ENCODE results near the gene ACKR3. TPM values are rescaled to one million over a fixed set of nuclear protein-coding genes. Genes with fewer than 3 reads are reported as not detected.

Gene ACKR3
- polyA plus RNA-seq, 1 experiment: 6.6 TPM

- peak; percentile 70 for DNase-seq (ENCODE audit: low read depth)
- Histone ChIP-seq H3K4me3 (ENCODE audit: low read depth, low read length) (no peak overlapping the region), H3K36me3 (ENCODE audit: control insufficient read depth, insufficient read depth, low read length) (no peaks in the 10 kb centered on the region), H3K27me3 (ENCODE audit: control insufficient read depth, insufficient read depth, low read length) (peaks cover 2% of the 10 kb centered on the region)
- ChIA-PET CTCF (interaction anchor here (1.0 to 1.2 kb wide), 3 partner anchors 14 to 133 kb away, joined by 3 to 4 read pairs (median 3); no protein-coding TSS in a partner anchor), POLR2A (interaction anchor here (0.6 to 0.7 kb wide), 2 partner anchors 31 to 41 kb away, joined by 4 read pairs; no protein-coding TSS in a partner anchor)
- TF ChIP-seq CTCF (IDR thresholded peaks at IDR 0.05; ENCODE audit: insufficient read depth, low read depth, low read length): no peak
These were observed 41.6 kb downstream of the ACKR3 start for GRCh38 chr2:236610991-236611821.

- ChIA-PET CTCF (interaction anchor here (1.2 to 1.3 kb wide), 2 partner anchors 25 to 31 kb away, joined by 3 to 4 read pairs; no protein-coding TSS in a partner anchor), POLR2A (no interaction called here)
- no peaks in the 10 kb centered on the region for H3K36me3 ChIP-seq (ENCODE audit: control insufficient read depth, insufficient read depth, low read length)
- H3K4me3 ChIP-seq (ENCODE audit: low read depth, low read length): no peak overlapping the region
- no peaks in the 10 kb centered on the region; the same call in none of the 2 replicates for H3K27me3 ChIP-seq (ENCODE audit: control insufficient read depth, insufficient read depth, low read length)
- TF ChIP-seq CTCF (IDR thresholded peaks at IDR 0.05; ENCODE audit: insufficient read depth, low read depth, low read length): no peak
- no peak for DNase-seq (ENCODE audit: low read depth)
These were observed 43.1 kb downstream of the ACKR3 start for GRCh38 chr2:236612737-236613136.

GRCh38 chr2:236613612-236614011 lies 44.0 kb downstream of the ACKR3 start:
- no peak for TF ChIP-seq CTCF (IDR thresholded peaks at IDR 0.05; ENCODE audit: insufficient read depth, low read depth, low read length)
- no peak for DNase-seq (ENCODE audit: low read depth)
- Histone ChIP-seq H3K4me3 (ENCODE audit: low read depth, low read length) (no peak overlapping the region), H3K36me3 (ENCODE audit: control insufficient read depth, insufficient read depth, low read length) (no peaks in the 10 kb centered on the region), H3K27me3 (ENCODE audit: control insufficient read depth, insufficient read depth, low read length) (no peaks in the 10 kb centered on the region; the same call in none of the 2 replicates)
- CTCF ChIA-PET: interaction anchor here (1.2 kb wide), 1 partner anchor 32 kb away, joined by 3 read pairs; no protein-coding TSS in a partner anchor
- POLR2A ChIA-PET: no interaction called here

- no peak overlapping the region for H3K4me3 ChIP-seq (ENCODE audit: low read depth, low read length)
- ChIA-PET CTCF (no interaction called here), POLR2A (no interaction called here)
- DNase-seq (ENCODE audit: low read depth): no peak
- no peak for TF ChIP-seq CTCF (IDR thresholded peaks at IDR 0.05; ENCODE audit: insufficient read depth, low read depth, low read length)
- H3K27me3 ChIP-seq (ENCODE audit: control insufficient read depth, insufficient read depth, low read length): no peaks in the 10 kb centered on the region; the same call in none of the 2 replicates
- H3K36me3 ChIP-seq (ENCODE audit: control insufficient read depth, insufficient read depth, low read length): no peaks in the 10 kb centered on the region
These were observed 44.9 kb downstream of the ACKR3 start for GRCh38 chr2:236614551-236614950.

GRCh38 chr2:236616031-236616430 lies 46.4 kb downstream of the ACKR3 start:
- no peak for DNase-seq (ENCODE audit: low read depth)
- Histone ChIP-seq H3K27me3 (ENCODE audit: control insufficient read depth, insufficient read depth, low read length) (no peaks in the 10 kb centered on the region; the same call in none of the 2 replicates), H3K4me3 (ENCODE audit: low read depth, low read length) (no peak overlapping the region), H3K36me3 (ENCODE audit: control insufficient read depth, insufficient read depth, low read length) (no peaks in the 10 kb centered on the region)
- CTCF ChIA-PET: no interaction called here
- POLR2A ChIA-PET: no interaction called here
- TF ChIP-seq CTCF (IDR thresholded peaks at IDR 0.05; ENCODE audit: insufficient read depth, low read depth, low read length): no peak
